C4-2B (cell line): ENCODE results near the gene FRMD4A.

ENCODE experiments used
- ZFX ChIP-seq: fragments of 450-650 bp; IDR thresholded peaks from 2 replicates; pipeline ENCODE4 v1.6.1; 2017
- TF ChIP-seq, protein P1 (sequence below): fragments of 450-650 bp; conservative IDR thresholded peaks from 2 replicates; pipeline ENCODE4 v1.5.1; 2017; ENCODE audit warnings: mild to moderate bottlenecking

DNA sequence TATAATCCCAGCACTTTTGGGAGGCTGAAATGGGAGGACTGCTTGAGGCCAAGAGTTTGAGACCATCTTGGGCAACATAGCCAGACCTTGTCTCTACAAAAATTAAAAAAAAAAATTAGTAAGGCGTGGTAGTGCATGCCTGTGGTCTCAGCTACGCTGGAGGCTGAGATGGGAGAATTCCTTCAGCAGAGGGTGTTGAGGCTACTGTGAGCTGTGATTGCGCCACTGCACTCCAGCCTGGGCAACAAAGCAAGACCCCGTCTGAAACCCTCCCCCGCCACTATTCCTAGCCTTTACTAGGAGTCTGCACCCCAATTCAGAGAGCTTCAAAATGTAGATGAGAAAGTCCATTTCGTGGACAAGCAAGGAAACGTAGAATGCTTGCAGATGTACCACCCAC, 648.8 kb downstream of the FRMD4A start:
- TF ChIP-seq, protein P1, sequence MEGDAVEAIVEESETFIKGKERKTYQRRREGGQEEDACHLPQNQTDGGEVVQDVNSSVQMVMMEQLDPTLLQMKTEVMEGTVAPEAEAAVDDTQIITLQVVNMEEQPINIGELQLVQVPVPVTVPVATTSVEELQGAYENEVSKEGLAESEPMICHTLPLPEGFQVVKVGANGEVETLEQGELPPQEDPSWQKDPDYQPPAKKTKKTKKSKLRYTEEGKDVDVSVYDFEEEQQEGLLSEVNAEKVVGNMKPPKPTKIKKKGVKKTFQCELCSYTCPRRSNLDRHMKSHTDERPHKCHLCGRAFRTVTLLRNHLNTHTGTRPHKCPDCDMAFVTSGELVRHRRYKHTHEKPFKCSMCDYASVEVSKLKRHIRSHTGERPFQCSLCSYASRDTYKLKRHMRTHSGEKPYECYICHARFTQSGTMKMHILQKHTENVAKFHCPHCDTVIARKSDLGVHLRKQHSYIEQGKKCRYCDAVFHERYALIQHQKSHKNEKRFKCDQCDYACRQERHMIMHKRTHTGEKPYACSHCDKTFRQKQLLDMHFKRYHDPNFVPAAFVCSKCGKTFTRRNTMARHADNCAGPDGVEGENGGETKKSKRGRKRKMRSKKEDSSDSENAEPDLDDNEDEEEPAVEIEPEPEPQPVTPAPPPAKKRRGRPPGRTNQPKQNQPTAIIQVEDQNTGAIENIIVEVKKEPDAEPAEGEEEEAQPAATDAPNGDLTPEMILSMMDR = no peak
- no peak for TF ChIP-seq ZFX
